ENCODE data around the gene GPC5.
A peak's percentile ranks its signal among the peaks of the same experiment; 100 is the strongest.

Gene GPC5

GRCh38 chr13:92054389-92054788 lies 656.0 kb downstream of the GPC5 start:
- DNase-seq: no peak

GRCh38 chr13:92074658-92075057 lies 676.2 kb downstream of the GPC5 start:
- no peak for DNase-seq

- no peak for DNase-seq
These were observed 699.0 kb downstream of the GPC5 start for GRCh38 chr13:92097337-92097903.

GRCh38 chr13:92101801-92102200 lies 703.4 kb downstream of the GPC5 start:
- DNase-seq: no peak

- no peak for DNase-seq
These were observed 705.3 kb downstream of the GPC5 start for GRCh38 chr13:92103689-92104153.

GRCh38 chr13:92122186-92122853 lies 723.9 kb downstream of the GPC5 start:
- DNase-seq: no peak

- no peak for DNase-seq
These were observed 728.0 kb downstream of the GPC5 start for GRCh38 chr13:92126399-92126798.

GRCh38 chr13:92135509-92135908 lies 737.1 kb downstream of the GPC5 start:
- DNase-seq: no peak

- DNase-seq: no peak
These were observed 738.2 kb downstream of the GPC5 start for GRCh38 chr13:92136449-92137155.

- DNase-seq: no peak
These were observed 739.1 kb downstream of the GPC5 start for GRCh38 chr13:92137520-92137919.

GRCh38 chr13:92143766-92144165 lies 745.3 kb downstream of the GPC5 start:
- no peak for DNase-seq

- no peak for DNase-seq
These were observed 752.2 kb downstream of the GPC5 start for GRCh38 chr13:92150606-92151005.

GRCh38 chr13:92158346-92158745 lies 759.9 kb downstream of the GPC5 start:
- DNase-seq: no peak

- no peak for DNase-seq
These were observed 766.4 kb downstream of the GPC5 start for GRCh38 chr13:92164822-92165221.

GRCh38 chr13:92172191-92172590 lies 773.8 kb downstream of the GPC5 start:
- no peak for DNase-seq

- no peak for DNase-seq
These were observed 774.8 kb downstream of the GPC5 start for GRCh38 chr13:92173254-92173653.

GRCh38 chr13:92175330-92175729 lies 776.9 kb downstream of the GPC5 start:
- DNase-seq: peak; percentile 0

GRCh38 chr13:92177966-92178365 lies 779.5 kb downstream of the GPC5 start:
- no peak for DNase-seq

- DNase-seq: no peak
These were observed 780.8 kb downstream of the GPC5 start for GRCh38 chr13:92179223-92179622.

GRCh38 chr13:92187378-92187989 lies 789.1 kb downstream of the GPC5 start:
- DNase-seq: peak; percentile 4

- DNase-seq: no peak
These were observed 790.2 kb downstream of the GPC5 start for GRCh38 chr13:92188574-92188973.

- no peak for DNase-seq
These were observed 798.3 kb downstream of the GPC5 start for GRCh38 chr13:92196591-92197256.

- no peak for DNase-seq
These were observed 799.2 kb downstream of the GPC5 start for GRCh38 chr13:92197669-92198068.
